ENCODE results near the gene OPA3. TPM values are rescaled to one million over a fixed set of nuclear protein-coding genes. Genes with fewer than 3 reads are reported as not detected.
A peak's percentile ranks its signal among the peaks of the same experiment; 100 is the strongest.

Gene OPA3
- total RNA-seq, 1 experiment from 2014 or later: 17.1 TPM

DNA sequence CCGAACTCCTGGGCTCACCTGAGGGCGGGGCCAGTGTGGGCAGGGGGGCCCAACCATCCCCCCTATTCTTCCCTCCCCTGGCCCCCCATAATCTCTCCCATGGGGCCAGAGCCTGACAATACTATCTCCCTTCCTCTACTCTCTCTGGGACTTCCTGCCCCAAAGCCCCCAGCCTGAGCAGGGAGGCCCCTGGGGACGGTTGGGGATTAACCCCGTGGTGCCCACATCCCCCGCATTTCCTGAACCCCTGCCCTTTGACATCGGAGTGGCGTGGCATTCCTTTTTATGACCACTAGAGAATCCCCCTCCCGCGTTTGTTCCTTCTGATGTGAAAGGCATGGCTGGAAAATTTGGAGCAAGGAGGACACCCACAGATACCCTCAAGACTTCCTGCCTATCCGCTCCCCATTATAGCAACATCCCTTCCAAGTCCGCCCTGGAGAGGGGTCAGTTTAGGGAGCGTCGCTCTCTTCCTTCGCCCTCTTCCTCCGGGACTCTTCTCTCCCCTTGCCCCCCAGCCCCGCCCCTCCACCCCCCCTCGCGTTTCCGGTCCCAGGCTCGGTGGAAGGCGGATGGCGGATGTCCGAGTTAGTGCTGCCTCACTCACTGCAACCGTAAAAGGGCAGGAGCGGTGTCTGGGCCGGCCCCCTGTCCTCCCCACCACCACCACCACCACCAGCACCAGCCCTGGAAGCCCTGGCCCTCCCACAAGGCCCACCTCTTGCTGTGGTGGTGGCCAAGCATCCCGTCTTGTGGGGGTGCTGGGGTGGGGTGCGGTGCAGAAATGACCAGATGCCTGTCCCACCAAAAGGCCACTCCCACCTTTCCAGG lies 75.5 kb downstream of the OPA3 start:
- peak overlapping the region; percentile 84 for H3K4me3 Mint-ChIP-seq (ENCODE audit: low read depth, unreplicated experiment)
- CTCF ChIA-PET: interaction anchor here (0.6 to 1.6 kb wide), 4 partner anchors 23 to 603 kb away, joined by 3 to 6 read pairs (median 4); no protein-coding TSS in a partner anchor
- intact Hi-C loops (cut with micrococcal nuclease; ENCODE audit: unreplicated experiment): loop anchor here (5.0 kb wide), 1 partner anchor 133 kb away; no protein-coding TSS in a partner anchor

DNA sequence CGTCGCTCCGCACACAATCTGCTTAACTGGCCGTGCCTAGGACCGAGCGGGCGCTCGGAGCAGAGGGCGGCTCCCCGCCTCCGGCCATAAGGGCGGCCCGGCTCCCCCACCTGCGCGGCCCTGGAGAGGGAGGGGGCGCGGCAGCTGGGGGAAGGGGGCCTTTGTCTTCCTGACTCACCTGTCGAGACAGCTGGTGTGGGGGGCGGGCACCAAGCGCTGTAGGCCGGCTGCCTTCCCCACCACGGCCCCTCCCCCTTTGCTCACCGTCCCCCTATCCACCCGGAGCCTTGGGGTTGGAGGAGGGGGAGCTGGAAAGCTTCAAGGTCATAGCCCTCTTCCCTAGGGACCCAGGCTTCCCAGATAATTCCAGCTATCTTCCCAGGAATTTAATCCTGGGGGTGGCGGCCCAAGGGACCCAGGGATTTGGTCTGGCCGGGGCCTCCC lies 76.2 kb downstream of the OPA3 start:
- BruUV-seq (replicated peaks): no TSS peak
- Mint-ChIP-seq H3K36me3 (ENCODE audit: insufficient read depth, unreplicated experiment) (peaks cover 81% of the 10 kb centered on the region), H3K4me1 (ENCODE audit: low read depth, unreplicated experiment) (peaks cover 49% of the 10 kb centered on the region), H3K4me3 (ENCODE audit: low read depth, unreplicated experiment) (peak overlapping the region; percentile 84), H3K9me3 (ENCODE audit: low read depth, unreplicated experiment) (no peaks in the 10 kb centered on the region), H3K27me3 (ENCODE audit: unreplicated experiment) (no peaks in the 10 kb centered on the region), H3K27ac (ENCODE audit: unreplicated experiment) (peak overlapping the region; percentile 65)
- CTCF ChIA-PET: interaction anchor here (0.5 to 1.6 kb wide), 5 partner anchors 23 to 623 kb away, joined by 3 to 6 read pairs (median 4); no protein-coding TSS in a partner anchor
- intact Hi-C loops (cut with micrococcal nuclease; ENCODE audit: unreplicated experiment): loop anchor here (5.0 kb wide), 1 partner anchor 134 kb away; no protein-coding TSS in a partner anchor
- DNase-seq: peak; percentile 80
- TF ChIP-seq, protein P1, sequence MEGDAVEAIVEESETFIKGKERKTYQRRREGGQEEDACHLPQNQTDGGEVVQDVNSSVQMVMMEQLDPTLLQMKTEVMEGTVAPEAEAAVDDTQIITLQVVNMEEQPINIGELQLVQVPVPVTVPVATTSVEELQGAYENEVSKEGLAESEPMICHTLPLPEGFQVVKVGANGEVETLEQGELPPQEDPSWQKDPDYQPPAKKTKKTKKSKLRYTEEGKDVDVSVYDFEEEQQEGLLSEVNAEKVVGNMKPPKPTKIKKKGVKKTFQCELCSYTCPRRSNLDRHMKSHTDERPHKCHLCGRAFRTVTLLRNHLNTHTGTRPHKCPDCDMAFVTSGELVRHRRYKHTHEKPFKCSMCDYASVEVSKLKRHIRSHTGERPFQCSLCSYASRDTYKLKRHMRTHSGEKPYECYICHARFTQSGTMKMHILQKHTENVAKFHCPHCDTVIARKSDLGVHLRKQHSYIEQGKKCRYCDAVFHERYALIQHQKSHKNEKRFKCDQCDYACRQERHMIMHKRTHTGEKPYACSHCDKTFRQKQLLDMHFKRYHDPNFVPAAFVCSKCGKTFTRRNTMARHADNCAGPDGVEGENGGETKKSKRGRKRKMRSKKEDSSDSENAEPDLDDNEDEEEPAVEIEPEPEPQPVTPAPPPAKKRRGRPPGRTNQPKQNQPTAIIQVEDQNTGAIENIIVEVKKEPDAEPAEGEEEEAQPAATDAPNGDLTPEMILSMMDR (IDR thresholded peaks at IDR 0.05; ENCODE audit: unreplicated experiment): no peak

More for the DNA sequence above, 75.5 kb downstream of the OPA3 start:
- peaks cover 56% of the 10 kb centered on the region for H3K4me1 Mint-ChIP-seq (ENCODE audit: low read depth, unreplicated experiment)
- H3K27ac Mint-ChIP-seq (ENCODE audit: unreplicated experiment): peak overlapping the region; percentile 65
- no TSS peak for BruUV-seq (replicated peaks)
- peaks cover 87% of the 10 kb centered on the region for H3K36me3 Mint-ChIP-seq (ENCODE audit: insufficient read depth, unreplicated experiment)
- peak; percentile 76 for DNase-seq
- H3K9me3 Mint-ChIP-seq (ENCODE audit: low read depth, unreplicated experiment): no peaks in the 10 kb centered on the region
- H3K27me3 Mint-ChIP-seq (ENCODE audit: unreplicated experiment): no peaks in the 10 kb centered on the region
- TF ChIP-seq, protein P1 (IDR thresholded peaks at IDR 0.05; ENCODE audit: unreplicated experiment): no peak

DNA sequence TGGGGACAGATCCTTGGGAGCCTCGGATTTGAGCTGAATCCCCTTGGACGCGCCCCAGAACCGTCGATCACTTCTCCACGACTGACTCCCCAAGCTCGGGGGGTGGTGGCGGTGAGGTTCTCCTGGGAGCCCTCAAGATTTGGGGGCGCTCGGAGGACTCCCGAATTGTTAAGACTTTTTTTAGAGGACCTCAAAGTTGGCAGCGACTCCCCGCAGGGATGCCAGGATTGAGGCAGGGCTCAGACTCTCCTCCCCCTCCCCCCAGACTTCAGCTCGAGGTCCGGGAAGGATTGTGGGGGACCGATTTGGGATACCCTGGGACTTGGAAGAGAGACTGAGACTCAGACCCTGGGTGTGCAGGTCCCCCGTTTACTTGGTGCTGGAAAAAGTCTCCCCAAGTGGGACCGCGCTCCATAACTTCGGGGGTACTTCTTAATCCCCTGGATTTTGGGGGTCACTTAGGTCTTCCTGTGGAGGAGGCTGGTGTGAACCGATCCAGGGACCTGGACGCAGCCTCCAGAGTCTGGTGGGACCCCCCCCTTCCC lies 76.7 kb downstream of the OPA3 start:
- peak overlapping the region; percentile 84 for H3K4me3 Mint-ChIP-seq (ENCODE audit: low read depth, unreplicated experiment)
- no peaks in the 10 kb centered on the region for H3K9me3 Mint-ChIP-seq (ENCODE audit: low read depth, unreplicated experiment)
- no peak for DNase-seq
- intact Hi-C loops (cut with micrococcal nuclease; ENCODE audit: unreplicated experiment): loop anchor here (5.0 kb wide), 1 partner anchor 134 kb away; no protein-coding TSS in a partner anchor
- H3K4me1 Mint-ChIP-seq (ENCODE audit: low read depth, unreplicated experiment): peaks cover 45% of the 10 kb centered on the region
- H3K36me3 Mint-ChIP-seq (ENCODE audit: insufficient read depth, unreplicated experiment): peaks cover 76% of the 10 kb centered on the region
- BruUV-seq (replicated peaks): TSS peak; percentile 25
- H3K27me3 Mint-ChIP-seq (ENCODE audit: unreplicated experiment): no peaks in the 10 kb centered on the region
- CTCF ChIA-PET: interaction anchor here (0.5 to 1.6 kb wide), 4 partner anchors 22 to 623 kb away, joined by 3 to 7 read pairs (median 5); no protein-coding TSS in a partner anchor
- H3K27ac Mint-ChIP-seq (ENCODE audit: unreplicated experiment): peak overlapping the region; percentile 65
- TF ChIP-seq, protein P1 (IDR thresholded peaks at IDR 0.05; ENCODE audit: unreplicated experiment): no peak

DNA sequence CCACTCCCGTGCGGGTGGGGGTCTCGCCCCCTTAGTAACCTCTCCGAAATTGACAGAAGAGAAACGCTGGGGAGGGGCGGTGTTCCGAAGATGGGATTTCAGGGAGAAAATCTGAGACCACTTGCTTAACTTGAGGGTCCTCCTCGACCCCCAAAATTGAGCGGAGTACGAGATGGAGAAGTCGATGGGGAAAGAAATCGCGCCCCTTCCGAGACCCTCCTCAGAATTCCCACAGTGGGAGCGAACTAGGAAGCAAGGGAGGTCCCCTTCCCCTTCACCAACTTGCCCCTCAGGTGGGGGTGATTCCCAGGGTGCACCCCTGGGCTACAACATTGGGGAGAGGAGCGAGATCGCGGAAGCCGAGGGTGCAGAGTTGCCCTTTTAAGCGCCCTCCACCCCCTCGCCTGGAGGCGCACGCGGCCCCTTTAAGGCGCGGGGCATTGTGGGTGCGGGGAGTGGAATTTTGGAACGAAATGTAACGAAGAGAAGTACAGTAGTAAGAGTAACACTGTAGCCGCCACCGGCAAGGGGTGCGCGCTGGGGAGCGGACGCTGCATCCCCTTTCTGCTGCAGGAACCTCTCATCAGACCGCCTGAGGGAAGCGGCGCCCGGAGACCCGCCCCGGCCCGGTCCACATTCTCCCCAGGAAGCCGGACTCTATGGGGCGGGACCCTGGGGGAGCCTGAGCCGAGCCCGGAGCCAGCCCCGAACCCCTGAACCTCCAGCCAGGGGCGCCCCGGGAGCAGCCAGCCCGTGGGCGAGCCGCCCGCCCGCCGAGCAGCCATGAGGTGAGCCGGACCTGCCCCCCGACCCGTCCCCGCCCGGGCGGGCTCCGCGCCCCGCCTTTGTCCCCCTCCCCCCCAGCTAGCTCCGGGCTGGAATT lies 77.4 kb downstream of the OPA3 start, which contains the start of gene VASP:
Gene VASP, plus strand, starts transcription at position 491 of the 883 bp plus-strand sequence. Its CDS starts 293 bp downstream, at position 784.
- CTCF ChIA-PET: interaction anchor here (0.7 to 1.6 kb wide), 2 partner anchors 29 to 135 kb away, joined by 6 to 7 read pairs; no protein-coding TSS in a partner anchor
- BruUV-seq (replicated peaks): no TSS peak
- H3K27ac Mint-ChIP-seq (ENCODE audit: unreplicated experiment): peak within 1 kb of the TSS; percentile 98
- peaks cover 40% of the 10 kb centered on the region for H3K4me1 Mint-ChIP-seq (ENCODE audit: low read depth, unreplicated experiment)
- intact Hi-C loops (cut with micrococcal nuclease; ENCODE audit: unreplicated experiment): loop anchor here (5.0 kb wide), 1 partner anchor 135 kb away; no protein-coding TSS in a partner anchor
- H3K36me3 Mint-ChIP-seq (ENCODE audit: insufficient read depth, unreplicated experiment): peaks cover 71% of the 10 kb centered on the region
- H3K27me3 Mint-ChIP-seq (ENCODE audit: unreplicated experiment): no peaks in the 10 kb centered on the region
- TF ChIP-seq, protein P1 (IDR thresholded peaks at IDR 0.05; ENCODE audit: unreplicated experiment): no peak
- DNase-seq: peak; percentile 93
- H3K9me3 Mint-ChIP-seq (ENCODE audit: low read depth, unreplicated experiment): no peaks in the 10 kb centered on the region
- H3K4me3 Mint-ChIP-seq (ENCODE audit: low read depth, unreplicated experiment): peak within 1 kb of the TSS; percentile 84
